COR-L47 (cell line): ENCODE results near the gene GBF1.
"Not testable (repeated sequence)": the region's sequence is repeated elsewhere in the genome, so short reads cannot be mapped to it uniquely, and the experiment has no call there.

Source experiments
- DNase-seq: peaks from one replicate; lab custom pipeline; 2025; lab: John Stamatoyannopoulos, UW

The GBF1 gene

GRCh38 chr10:102234888-102235597, 10.3 kb upstream of the GBF1 start:
- no peak for DNase-seq

- no peak for DNase-seq
Measured at GRCh38 chr10:102235598-102235920, 9.8 kb upstream of the GBF1 start.

- DNase-seq: no peak
Measured at GRCh38 chr10:102236006-102236405, 9.3 kb upstream of the GBF1 start.

- DNase-seq: no peak
Measured at GRCh38 chr10:102237711-102238252, 7.5 kb upstream of the GBF1 start.

GRCh38 chr10:102240467-102241031, 4.8 kb upstream of the GBF1 start:
- DNase-seq: no peak

- DNase-seq: no peak
Measured at GRCh38 chr10:102241032-102241443, 4.3 kb upstream of the GBF1 start.

GRCh38 chr10:102241444-102242117, 3.8 kb upstream of the GBF1 start, which contains the start of gene PITX3:
Gene PITX3 (minus strand): TSS chr10:102241512. CDS start chr10:102232080, 9,432 bp downstream.
- peak; percentile 28 for DNase-seq

GRCh38 chr10:102242118-102242485, 3.2 kb upstream of the GBF1 start:
- DNase-seq: no peak

GRCh38 chr10:102243309-102243708, 2.0 kb upstream of the GBF1 start:
- DNase-seq: no peak

- no peak for DNase-seq
Measured at GRCh38 chr10:102245932-102246251, 560 bp downstream of the GBF1 start.

- DNase-seq: no peak
Measured at GRCh38 chr10:102246261-102246660, 929 bp downstream of the GBF1 start.

- DNase-seq: no peak
Measured at GRCh38 chr10:102247734-102248133, 2.4 kb downstream of the GBF1 start.

- not testable (repeated sequence) for DNase-seq
Measured at GRCh38 chr10:102252508-102252907, 7.2 kb downstream of the GBF1 start.

GRCh38 chr10:102254426-102254825, 9.1 kb downstream of the GBF1 start:
- DNase-seq: no peak

- no peak for DNase-seq
Measured at GRCh38 chr10:102255404-102255803, 10.1 kb downstream of the GBF1 start.

GRCh38 chr10:102261196-102261595, 15.9 kb downstream of the GBF1 start:
- DNase-seq: no peak

GRCh38 chr10:102261842-102262241, 16.5 kb downstream of the GBF1 start:
- no peak for DNase-seq

GRCh38 chr10:102262744-102263370, 17.5 kb downstream of the GBF1 start:
- DNase-seq: no peak

GRCh38 chr10:102264371-102264770, 19.0 kb downstream of the GBF1 start:
- no peak for DNase-seq

- no peak for DNase-seq
Measured at GRCh38 chr10:102266670-102267069, 21.3 kb downstream of the GBF1 start.

- DNase-seq: no peak
Measured at GRCh38 chr10:102267748-102268147, 22.4 kb downstream of the GBF1 start.

GRCh38 chr10:102268375-102268888, 23.1 kb downstream of the GBF1 start:
- no peak for DNase-seq

- no peak for DNase-seq
Measured at GRCh38 chr10:102269017-102269416, 23.7 kb downstream of the GBF1 start.
